Lower leg skin (tissue), 3 donors: ENCODE measurements around the gene TSPO2.

Experiments
- CTCF ChIP-seq, 3 donors: fragments of 450-650 bp; IDR thresholded peaks; one replicate each; pipeline ENCODE4 v1.5.1; 2016; ENCODE audit warnings: antibody characterized with exemption in 3 of 3, mild to moderate bottlenecking in 3 of 3, moderate library complexity in 2 of 3
- POLR2A ChIP-seq, 2 donors: fragments of 450-650 bp; IDR thresholded peaks; one replicate each; pipeline ENCODE4 v1.6.1; 2016 to 2017; ENCODE audit warnings: antibody characterized with exemption in 2 of 2, mild to moderate bottlenecking in 1 of 2, moderate library complexity in 1 of 2

GRCh38 chr6:41050536-41050935 lies 8.3 kb downstream of the TSPO2 start:
- TF ChIP-seq POLR2A (IDR thresholded peaks at IDR 0.05) (no peak), CTCF (IDR thresholded peaks at IDR 0.05) (no peak)
